Urinary bladder (tissue), 4 donors: ENCODE data around the gene MOB2. TPM values are rescaled to one million over a fixed set of nuclear protein-coding genes. Genes with fewer than 3 reads are reported as not detected.

Experiments used
- DNase-seq: peaks from one replicate; pipeline ENCODE4 v3.0.0-alpha.2; 2015; ENCODE audit errors: extremely low spot score
- H3K27ac ChIP-seq: one replicate; pipeline ENCODE4 v1.5.1; 2013; ENCODE audit warnings: low read depth, mild to moderate bottlenecking, moderate library complexity
- H3K36me3 ChIP-seq: one replicate; pipeline ENCODE4 v1.6.1; 2013; ENCODE audit warnings: mild to moderate bottlenecking, moderate library complexity; ENCODE audit not compliant: insufficient read depth
- H3K4me1 ChIP-seq: one replicate; pipeline ENCODE4 v1.6.1; 2013; ENCODE audit warnings: mild to moderate bottlenecking, moderate library complexity; ENCODE audit not compliant: insufficient read depth
- H3K4me3 ChIP-seq: one replicate; pipeline ENCODE4 v1.5.1; 2013; ENCODE audit warnings: low read depth, low read length
- WGBS: extraction: QIAGEN DNeasy Blood & Tissue Kit; methylation state at CpG from one replicate; pipeline ENCODE4 v1.1.7; 2013; 5-methylcytosine and 5-hydroxymethylcytosine counted together
- polyA plus RNA-seq: library from polyadenylated mRNA; stranded (reverse); fragments of 200-250 nt; gene quantifications from one replicate; pipeline ENCODE4 v1.2.3, GENCODE V29; 2013
- total RNA-seq: library from RNA; depleted of rRNA; stranded (reverse); fragments of >200 nt; gene quantifications from one replicate; pipeline ENCODE4 v1.2.3, GENCODE V29; 2014
- donor health status: healthy with polysubstance abuse.
- donor health status: healthy.

MOB2 gene
- total and polyA plus RNA-seq, 2 donors, result 27.5 to 120 TPM

DNA sequence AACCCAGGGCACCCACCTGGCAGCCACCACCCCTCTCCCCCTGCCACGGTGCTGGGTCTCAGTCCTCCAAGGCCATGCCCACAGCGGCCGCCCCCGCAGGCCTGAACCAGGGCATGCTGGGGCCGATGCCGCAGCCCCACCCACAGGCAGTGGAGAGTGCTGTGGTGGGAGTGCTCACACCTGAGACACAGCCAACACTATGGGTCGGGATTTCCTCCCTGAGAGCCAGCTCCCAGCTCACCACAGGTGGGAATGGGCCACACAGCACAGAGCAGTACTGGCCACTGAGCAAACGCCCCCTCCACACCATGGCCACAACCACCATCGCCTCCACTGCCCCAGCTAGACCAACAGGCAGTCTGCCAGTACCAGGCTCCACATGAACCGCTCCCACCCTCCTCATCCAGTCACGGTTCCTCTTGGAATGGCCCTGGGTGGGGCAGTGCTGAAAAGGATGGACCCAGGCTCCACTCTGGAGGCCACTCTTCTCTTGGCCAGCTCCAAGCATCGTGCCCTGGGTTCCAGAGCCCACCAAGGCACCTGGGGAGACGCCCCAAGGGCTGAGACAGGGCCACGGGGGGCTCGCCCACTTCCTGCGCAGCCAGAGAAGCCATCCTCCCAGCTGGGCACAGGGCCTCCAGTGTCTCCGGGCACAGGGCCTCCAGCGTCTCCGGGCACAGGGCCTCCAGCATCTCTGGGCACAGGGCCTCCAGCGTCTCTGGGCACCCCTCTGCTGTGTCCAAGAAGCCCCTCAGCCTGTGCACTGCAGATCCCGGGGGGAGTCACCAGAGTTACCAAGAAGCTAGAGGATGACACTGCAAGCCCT lies 14.2 kb downstream of the MOB2 start:
- WGBS, result 93% methylated on average over 21 of the region's 21 CpGs
- no peak for DNase-seq
- Histone ChIP-seq H3K27ac (no peak overlapping the region), H3K36me3 (peaks cover 5% of the 10 kb centered on the region), H3K4me3 (no peak overlapping the region), H3K4me1 (no peaks in the 10 kb centered on the region)

DNA sequence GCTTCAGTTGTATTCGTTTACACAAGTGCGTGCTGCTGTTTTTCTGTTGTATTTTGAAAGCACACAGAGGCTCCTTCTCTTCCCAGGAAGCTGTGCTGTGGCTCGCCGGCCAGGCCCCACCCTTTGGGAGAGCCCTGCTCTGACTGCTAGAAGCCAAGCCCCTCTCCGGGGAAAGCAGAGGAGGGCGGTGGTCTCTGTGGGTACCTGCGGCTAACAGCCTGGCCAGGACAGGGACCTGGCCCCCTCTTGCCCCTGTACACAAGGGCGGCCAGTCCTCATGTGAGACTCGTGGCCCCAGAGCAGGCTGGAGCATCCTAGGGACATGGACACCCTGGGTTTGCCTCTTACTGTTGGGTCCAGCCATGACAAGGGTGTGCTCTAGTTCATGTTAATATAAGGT lies 14.8 kb downstream of the MOB2 start:
- 76% methylated on average over 9 of the region's 9 CpGs for WGBS
- no peak overlapping the region for H3K4me3 ChIP-seq
- peaks cover 5% of the 10 kb centered on the region for H3K36me3 ChIP-seq
- no peaks in the 10 kb centered on the region for H3K4me1 ChIP-seq
- DNase-seq, result no peak
- H3K27ac ChIP-seq, result no peak overlapping the region

DNA sequence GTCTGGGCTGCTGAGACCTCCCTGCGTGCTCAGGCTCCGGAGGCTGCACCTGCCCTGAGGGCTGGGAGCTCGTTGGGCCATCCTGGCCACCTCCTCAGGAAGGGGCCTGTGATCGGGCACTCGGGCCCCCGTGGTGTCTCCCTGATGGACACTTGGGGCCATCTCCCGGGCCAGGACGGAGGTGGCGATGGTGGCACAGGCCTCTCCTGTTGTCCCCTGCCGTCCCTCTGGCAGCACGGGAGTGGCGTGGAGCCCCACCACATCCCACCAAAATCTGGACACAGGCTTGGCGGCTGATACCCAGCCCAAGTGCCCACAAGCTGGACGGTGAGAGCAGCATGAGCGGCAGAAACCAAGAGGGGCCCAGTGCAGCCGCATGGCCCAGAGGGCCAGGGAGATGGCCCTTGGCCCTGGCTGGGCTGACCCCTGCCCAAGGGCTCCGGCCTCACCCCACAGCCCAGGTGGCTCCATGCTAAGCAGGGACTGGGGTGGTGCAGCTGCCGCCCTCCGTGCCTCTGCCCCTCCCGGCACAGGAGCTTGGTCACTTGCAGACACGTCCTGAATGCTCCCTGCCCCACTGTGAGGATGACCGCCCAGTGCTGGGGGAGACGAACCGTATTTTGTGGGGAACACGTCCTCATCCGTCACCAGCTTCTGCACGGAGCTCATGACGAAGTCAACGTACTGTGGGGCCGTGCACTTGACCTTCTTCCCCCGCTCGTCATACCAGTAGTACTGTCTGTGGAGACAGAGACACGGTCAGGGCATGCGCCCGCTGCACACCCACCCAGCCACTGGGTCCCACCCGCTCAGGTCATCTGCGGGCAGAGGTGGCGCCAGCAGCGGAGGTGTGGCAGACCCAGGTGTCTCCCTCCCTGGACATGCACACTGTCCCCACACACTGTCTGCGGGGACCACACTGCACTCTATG lies 15.6 kb downstream of the MOB2 start:
- Histone ChIP-seq H3K27ac (no peak overlapping the region), H3K36me3 (peaks cover 5% of the 10 kb centered on the region), H3K4me3 (no peak overlapping the region), H3K4me1 (no peaks in the 10 kb centered on the region)
- WGBS, result 92% methylated on average over 40 of the region's 40 CpGs
- DNase-seq, result no peak

DNA sequence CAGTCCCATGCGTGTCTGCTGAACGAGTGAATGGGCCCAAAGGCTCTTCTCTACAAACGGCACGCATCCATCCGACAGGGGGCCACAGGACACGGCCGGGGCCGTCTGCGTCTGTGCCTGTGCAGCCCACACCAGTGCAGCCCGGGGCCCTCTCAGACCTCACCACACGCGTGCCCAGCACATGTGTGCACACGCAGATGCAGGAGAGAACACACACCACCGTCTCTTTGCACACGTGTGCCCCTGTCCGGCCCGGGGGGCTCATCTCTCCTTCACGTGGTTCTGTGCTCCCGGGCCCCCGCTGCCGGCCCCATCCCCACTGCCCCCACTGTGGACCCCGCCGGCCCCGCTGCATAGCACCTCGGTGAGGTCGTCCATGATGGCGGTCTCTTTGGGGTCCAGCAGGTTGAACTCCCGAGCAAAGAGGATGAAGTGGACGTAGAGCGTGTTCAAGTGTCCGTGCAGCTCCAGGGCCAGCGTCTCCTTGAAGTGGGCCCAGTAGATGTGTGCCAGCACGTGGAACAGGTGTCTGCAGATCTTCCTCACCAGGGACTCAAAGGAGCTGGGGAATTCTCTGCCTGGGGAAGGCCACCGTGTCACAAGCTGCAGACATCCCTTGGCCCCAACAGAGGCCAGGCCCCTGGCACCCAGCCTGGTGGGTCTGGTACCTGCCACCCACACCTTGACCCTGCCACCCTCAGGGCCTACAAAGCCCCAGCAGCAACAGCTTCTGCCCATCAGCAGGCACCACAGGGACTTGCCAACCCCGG lies 16.5 kb downstream of the MOB2 start:
- Histone ChIP-seq H3K4me3 (no peak overlapping the region), H3K27ac (no peak overlapping the region), H3K4me1 (no peaks in the 10 kb centered on the region), H3K36me3 (peaks cover 5% of the 10 kb centered on the region)
- no peak for DNase-seq
- 89% methylated on average over 35 of the region's 35 CpGs for WGBS

DNA sequence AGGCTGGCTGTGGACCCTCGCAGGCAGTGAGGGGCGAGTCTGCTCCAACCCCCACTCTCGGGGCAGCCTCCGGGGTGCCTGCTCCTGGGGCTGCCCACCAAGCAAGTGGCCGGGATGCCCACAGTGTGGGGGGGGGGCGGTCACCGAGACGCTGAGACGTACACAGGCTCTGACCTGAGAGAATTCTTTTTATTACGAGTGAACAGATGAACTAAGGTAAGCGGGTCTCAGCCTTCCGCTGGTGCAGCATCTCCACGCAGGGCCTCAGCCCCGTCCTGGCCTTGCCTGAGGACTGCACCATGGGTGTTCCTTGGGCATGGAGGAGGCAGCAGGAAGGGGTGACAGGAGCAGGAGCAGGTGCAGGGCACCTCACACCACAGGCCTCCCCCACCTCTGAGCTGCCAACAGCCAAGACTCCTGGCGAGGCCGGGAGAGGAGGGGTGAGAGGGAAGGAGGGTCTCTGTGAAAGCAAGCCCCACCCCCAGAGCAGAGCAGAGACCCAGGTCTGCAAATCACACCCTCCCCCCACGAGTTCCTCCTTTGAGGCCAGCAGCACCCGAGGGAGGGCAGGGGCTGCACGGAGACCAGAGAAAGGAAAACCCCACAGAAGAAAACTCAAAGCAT lies 17.2 kb downstream of the MOB2 start:
- Histone ChIP-seq H3K4me3 (no peak overlapping the region), H3K36me3 (peaks cover 5% of the 10 kb centered on the region), H3K27ac (no peak overlapping the region), H3K4me1 (no peaks in the 10 kb centered on the region)
- no peak for DNase-seq
- WGBS, result 78% methylated on average over 19 of the region's 19 CpGs

DNA sequence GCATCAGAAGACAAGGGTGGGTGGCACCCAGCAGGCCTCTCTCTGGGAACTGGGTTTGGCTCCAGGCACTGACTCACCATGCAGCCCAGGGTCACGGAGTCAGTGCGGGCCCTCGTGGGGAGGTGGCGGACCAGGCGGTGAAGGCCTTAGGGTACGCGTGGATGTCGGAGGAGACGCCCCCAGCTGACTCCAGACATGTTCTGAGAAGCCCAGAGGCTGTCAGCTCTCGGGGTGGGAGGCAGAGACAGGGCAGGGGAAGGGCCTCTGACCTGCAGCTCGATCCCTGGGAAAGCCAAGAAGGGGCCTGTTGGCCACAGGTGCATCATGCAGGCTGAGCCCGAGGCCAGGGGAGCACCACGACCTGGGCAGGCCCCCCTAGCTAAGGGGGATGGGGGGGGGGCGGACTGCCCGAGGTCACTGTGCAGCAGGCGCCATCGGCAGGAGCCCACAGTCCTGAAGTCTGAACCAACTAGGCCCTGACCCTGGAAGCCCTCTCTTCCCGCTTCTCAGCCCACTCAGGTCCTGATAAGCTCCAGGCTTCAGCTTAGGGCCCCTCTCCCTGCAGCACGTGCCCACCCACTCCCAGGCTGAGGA lies 18.0 kb downstream of the MOB2 start:
- H3K4me1 ChIP-seq, result no peaks in the 10 kb centered on the region
- DNase-seq, result no peak
- no peak overlapping the region for H3K27ac ChIP-seq
- WGBS, result 84% methylated on average over 19 of the region's 19 CpGs
- no peak overlapping the region for H3K4me3 ChIP-seq
- H3K36me3 ChIP-seq, result peaks cover 2% of the 10 kb centered on the region

DNA sequence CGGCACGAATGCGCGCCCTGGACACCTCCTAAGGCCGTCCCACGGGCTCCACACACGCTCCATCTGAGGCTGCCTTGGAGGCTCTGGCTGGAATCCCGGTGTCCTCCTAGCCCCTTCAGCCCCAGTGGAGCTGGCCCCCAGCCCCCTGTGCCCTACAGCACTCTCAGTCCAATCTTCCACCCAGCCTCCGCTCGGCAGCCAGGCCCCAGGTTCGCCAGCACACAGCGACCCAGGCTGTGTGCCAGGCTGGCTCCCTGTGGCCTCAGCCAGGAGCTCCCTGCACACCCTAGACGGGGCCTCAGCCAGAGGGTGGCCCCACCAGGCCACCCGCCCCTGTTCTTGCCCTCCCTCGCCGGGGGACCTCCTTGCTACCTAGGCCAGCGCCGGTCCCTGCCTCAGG lies 18.6 kb downstream of the MOB2 start:
- H3K27ac ChIP-seq, result no peak overlapping the region

DNA sequence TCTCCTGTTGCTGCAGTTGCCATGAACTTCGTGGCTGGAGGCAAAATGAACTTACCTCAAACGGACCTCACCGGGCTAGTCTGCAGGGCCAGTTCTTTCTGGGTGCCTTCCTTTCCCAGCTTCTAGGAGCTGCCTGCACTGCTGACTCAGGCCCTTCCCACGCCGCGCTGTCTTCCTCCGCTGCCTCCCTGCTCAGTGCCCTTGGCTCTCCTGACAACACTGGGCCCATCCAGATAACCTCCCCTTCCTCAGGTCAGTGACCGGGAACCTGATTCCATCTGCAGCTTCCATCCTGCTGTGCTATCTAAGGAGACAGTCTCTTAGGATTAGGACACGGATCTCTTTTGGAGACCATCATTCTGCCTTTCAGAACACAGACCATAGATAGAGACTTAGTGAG lies 19.3 kb downstream of the MOB2 start:
- Histone ChIP-seq H3K4me1 (no peaks in the 10 kb centered on the region), H3K36me3 (peaks cover 2% of the 10 kb centered on the region), H3K27ac (no peak overlapping the region), H3K4me3 (no peak overlapping the region)
- no peak for DNase-seq
- WGBS, result 84% methylated on average over 9 of the region's 9 CpGs

More for the DNA sequence above, 18.6 kb downstream of the MOB2 start:
- no peak for DNase-seq
- WGBS, result 90% methylated on average over 18 of the region's 18 CpGs
- Histone ChIP-seq H3K4me3 (no peak overlapping the region), H3K4me1 (no peaks in the 10 kb centered on the region), H3K36me3 (peaks cover 2% of the 10 kb centered on the region)

DNA sequence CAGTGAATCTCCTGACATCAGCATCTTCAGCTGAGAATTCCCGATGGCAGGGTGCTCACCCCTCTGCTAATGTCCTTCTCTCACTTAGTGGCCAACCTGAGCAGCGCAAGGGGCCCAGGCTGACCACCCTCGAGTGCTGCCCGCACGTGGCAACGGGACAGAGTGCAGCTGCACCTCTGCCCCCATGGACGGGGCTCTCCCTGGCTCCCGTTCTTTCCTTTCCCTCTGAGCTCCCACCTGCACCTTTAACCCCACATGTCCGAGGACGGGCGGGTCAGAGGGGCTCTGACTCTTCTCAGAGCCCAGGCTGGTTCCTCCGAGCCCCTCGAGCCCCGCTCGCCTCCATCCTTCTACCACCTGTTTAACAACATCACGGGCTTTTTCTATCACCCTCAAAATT lies 19.8 kb downstream of the MOB2 start:
- H3K36me3 ChIP-seq, result peaks cover 2% of the 10 kb centered on the region
- H3K27ac ChIP-seq, result no peak overlapping the region
- no peaks in the 10 kb centered on the region for H3K4me1 ChIP-seq
- DNase-seq, result no peak
- 87% methylated on average over 16 of the region's 16 CpGs for WGBS
- H3K4me3 ChIP-seq, result no peak overlapping the region

DNA sequence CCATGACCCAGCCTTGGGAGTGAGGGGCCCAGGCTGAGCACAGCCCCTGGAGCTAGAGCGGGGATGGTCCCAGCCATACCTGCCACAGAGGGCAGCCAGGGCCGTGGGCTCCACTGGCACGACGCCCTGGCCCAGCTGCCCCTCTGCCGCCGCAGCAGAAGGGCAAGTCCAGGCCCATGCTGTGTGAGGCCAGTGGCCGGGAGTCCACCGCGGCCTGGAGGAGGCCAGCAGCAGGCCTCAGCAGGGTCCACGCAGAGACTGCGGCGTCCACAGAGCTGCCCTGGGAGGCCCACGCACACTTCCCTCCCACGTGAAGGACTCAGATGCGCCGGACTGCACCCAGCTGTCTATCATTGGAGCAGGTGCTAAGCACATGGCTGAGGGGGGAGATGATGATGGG lies 23.5 kb downstream of the MOB2 start:
- no peak for DNase-seq
- H3K36me3 ChIP-seq, result no peaks in the 10 kb centered on the region
- H3K4me3 ChIP-seq, result no peak overlapping the region
- 96% methylated on average over 16 of the region's 16 CpGs for WGBS
- no peak overlapping the region for H3K27ac ChIP-seq
- no peaks in the 10 kb centered on the region for H3K4me1 ChIP-seq

DNA sequence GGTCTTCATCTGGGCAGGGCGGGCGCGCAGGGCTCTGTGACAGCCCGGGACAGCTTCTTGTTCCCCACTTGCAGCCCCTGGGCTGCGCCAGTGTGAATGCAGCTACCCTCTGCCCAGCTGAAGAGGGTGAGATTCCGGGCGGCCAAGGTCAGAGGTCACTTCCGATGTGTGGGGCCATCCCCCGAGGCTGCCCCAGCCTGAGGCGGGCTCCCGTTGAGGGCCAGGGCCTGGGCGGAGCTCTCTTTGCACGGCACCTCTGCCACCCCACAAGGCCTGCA lies 23.9 kb downstream of the MOB2 start:
- no peak overlapping the region for H3K4me3 ChIP-seq
- H3K27ac ChIP-seq, result no peak overlapping the region
- WGBS, result 90% methylated on average over 13 of the region's 13 CpGs
- H3K36me3 ChIP-seq, result no peaks in the 10 kb centered on the region
- no peak for DNase-seq
- no peaks in the 10 kb centered on the region for H3K4me1 ChIP-seq

DNA sequence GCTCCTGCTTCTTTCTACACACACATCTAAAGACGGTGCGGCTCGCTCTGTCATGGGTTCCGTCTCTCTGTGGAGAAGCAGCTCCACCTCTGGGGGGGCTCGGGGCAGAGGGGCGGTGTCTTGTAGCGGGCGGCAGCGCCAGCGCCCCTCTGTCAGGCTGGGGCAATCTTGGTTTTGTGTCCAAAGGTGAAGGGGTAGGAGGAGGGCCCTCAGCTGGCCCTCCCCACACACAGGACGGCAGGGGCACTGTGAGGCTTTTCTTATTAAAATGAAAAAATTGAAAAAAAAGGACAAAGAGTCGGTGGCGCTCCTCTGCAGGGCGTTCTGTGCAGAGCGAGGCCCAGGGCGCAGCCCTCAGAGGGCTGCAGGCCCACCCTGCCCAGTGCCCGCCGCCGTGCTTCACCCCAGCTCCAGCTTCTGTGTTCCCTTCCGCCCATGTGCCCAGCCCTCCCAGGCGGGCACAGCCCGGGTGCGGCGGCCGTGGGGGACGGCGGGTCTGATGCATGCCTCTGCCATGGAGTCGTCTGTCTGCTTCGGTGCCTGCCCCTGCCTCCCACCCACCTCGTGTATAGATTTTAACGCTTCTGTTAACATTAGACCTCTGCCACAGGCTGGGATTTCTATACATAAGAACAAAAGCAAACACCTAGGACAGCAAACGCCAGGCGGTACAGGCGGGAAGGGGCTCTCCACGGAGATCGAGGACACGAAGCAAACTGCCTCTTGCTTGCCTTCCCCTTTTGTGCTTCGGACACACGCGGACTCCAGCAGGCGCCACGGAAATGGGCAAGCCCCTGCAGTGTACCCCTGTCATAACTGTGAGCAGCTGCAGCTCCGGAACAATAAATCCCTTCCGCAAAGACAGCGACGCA lies 24.5 kb downstream of the MOB2 start:
- Histone ChIP-seq H3K4me3 (no peak overlapping the region), H3K4me1 (no peaks in the 10 kb centered on the region), H3K36me3 (no peaks in the 10 kb centered on the region), H3K27ac (no peak overlapping the region)
- no peak for DNase-seq
- whole genome bisulfite sequencing, result 86% methylated on average over 46 of the region's 46 CpGs
